Stimulated activated CD8-positive, alpha-beta memory T cell treated with anti-CD3 and anti-CD28 coated beads, Interleukin-2, amount 100 ng/mL, for 1 hour (primary cell): Measurements from ENCODE around the gene RELB.
A peak's percentile ranks its signal among the peaks of the same experiment; 100 is the strongest.
"Not testable (repeated sequence)": the region's sequence is repeated elsewhere in the genome, so short reads cannot be mapped to it uniquely, and the experiment has no call there.

Experiments used
- DNase-seq, 2 donors: peaks; one replicate each; pipeline ENCODE4 v3.0.0-alpha.2; 2020; ENCODE audit warnings: low read depth in 2 of 2

RELB gene

DNA sequence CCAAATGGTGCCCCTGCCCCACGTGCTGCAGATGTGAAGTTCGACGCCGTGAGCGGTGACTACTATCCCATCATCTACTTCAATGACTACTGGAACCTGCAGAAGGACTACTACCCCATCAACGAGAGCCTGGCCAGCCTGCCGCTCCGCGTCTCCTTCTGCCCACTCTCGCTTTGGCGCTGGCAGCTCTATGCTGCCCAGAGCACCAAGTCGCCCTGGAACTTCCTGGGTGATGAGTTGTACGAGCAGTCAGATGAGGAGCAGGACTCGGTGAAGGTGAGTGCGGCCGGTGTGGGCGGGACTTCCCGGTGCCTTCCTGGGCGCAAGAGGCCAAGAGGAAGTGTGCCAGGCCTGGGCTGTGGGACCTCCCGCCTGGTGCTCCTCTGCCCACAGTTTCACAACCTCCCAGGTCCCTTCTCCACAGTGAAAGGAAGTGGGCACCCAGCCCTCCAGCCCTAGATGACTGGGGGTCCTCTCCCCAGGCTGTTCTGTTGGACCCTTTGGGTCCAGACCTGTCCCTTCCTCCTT is 14.1 kb upstream of the RELB start:
- no peak for DNase-seq

DNA sequence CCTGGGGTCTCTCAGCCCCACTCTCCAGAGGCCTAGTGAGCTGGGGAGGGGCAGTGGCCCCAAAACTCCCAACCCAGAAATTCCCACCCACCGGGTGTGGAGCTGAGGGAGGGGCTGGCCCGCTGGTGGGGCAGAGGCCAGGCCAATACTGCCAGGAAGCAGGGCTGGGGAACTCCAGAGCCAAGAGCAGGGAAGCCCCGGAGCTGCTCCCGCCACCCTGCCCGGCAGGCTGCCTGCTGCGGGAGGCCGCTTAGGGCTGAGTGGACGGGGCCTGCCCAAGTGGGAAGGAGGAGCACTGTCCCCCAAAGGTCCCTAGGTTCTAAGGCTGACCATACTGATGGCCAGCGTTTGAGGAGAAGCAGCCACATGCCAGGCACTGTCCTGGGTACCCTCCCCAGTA is 13.0 kb upstream of the RELB start:
- DNase-seq: no peak

DNA sequence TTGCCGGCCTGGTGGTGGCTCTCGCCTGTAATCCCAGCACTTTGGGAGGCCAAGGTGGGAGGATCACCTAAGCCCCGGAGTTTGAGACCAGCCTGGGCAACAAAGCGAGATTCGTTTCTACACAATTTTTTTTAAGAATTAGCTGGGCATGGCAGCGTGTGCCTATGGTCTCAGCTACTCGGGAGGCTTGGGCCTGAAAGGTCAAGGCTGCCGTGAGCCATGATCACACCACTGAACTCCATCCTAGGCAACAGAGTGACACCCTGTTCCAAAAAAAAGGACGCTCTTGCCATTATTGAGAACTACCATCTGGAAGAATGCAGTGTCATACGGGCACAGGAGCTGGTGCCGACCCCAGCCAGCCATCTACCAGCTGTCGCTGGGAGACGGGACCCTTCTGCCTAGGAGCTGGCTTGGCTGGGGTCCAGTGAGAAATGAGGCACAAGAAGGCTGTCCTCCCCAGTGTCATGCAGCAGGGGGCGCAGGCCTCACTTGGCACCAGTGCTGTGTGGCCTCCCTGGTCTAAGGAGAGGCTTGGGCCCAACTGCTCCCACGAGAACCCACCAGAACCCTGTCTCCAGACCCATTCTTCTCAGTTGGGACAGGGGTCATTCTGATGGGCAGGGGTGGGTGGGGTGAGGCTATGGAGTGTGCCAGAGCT is 12.2 kb upstream of the RELB start:
- DNase-seq: peak; percentile 20 to 38

DNA sequence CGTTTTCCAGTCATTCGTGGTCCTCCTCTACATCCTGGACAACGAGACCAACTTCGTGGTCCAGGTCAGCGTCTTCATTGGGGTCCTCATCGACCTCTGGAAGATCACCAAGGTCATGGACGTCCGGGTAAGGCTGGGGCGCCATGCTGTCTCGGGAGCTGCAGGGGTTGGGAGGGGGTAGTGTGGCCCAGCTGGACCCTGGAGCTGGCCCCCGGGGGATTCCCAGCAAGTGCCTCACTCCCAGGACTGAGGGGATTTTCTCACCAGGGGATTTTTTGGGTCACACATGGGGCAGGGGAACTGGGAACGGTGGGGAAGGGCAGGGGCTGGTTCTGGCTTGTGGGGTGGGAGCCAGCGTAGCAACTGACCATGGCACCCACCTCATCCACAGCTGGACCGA is 10.8 kb upstream of the RELB start:
- no peak for DNase-seq

DNA sequence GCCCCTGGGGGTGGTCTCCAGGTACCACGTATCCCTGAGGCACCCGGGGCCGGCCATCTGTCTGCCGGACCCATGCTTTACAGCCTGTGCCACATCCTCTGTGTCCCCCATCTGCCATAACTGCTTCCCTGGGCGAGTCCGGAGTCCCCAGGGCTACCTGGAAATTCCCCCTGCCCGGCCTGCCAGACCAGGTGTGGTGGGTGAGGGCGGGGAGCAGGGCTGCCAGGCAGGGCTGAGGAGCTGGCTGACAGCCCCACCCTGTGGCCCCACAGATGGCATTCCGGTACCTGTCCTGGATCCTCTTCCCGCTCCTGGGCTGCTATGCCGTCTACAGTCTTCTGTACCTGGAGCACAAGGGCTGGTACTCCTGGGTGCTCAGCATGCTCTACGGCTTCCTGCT is 10.3 kb upstream of the RELB start:
- DNase-seq: no peak

DNA sequence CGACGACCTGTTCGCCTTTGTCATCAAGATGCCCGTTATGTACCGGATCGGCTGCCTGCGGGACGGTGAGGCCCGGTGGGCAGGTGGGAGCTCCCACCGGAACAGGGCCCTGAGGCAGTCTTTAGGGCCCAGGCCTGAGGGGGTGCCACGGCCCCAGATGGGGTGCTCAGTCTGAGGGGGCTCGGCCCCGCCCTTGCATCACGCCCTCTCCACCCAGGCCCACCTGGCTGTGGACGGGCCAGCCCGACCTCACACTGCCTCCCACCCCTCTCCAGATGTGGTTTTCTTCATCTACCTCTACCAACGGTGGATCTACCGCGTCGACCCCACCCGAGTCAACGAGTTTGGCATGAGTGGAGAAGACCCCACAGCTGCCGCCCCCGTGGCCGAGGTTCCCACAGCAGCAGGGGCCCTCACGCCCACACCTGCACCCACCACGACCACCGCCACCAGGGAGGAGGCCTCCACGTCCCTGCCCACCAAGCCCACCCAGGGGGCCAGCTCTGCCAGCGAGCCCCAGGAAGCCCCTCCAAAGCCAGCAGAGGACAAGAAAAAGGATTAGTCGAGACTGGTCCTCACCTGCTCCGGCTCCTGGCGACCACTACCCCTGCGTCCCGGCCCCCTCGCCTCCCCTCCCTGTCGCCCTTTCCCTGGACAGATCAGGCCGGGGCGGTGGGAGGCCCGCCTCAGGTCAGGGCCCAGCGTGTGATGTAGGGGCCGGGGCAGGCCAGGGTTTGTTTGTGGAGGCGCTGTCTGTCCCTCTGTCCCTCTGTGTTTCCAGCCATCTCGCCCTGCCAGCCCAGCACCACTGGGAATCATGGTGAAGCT is 8.7 kb upstream of the RELB start:
- no peak for DNase-seq

DNA sequence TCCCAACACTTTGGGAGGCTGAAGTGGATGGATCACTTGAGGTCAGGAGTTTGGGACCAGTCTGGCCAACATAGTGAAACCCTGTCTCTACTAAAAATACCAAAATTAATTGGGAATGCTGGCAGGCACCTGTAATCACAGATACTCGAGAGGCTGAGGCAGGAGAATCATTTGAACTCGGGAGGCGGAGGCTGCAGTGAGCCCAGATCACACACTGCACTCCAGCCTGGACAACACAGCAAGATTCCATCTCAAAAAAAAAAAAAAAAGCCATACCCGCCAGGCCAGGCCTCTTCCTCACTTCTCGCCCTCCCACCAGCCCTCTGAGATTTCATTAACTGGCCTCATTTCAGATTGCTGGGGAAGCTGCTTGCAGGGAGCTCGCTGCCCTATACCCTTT is 7.7 kb upstream of the RELB start:
- DNase-seq: no peak

DNA sequence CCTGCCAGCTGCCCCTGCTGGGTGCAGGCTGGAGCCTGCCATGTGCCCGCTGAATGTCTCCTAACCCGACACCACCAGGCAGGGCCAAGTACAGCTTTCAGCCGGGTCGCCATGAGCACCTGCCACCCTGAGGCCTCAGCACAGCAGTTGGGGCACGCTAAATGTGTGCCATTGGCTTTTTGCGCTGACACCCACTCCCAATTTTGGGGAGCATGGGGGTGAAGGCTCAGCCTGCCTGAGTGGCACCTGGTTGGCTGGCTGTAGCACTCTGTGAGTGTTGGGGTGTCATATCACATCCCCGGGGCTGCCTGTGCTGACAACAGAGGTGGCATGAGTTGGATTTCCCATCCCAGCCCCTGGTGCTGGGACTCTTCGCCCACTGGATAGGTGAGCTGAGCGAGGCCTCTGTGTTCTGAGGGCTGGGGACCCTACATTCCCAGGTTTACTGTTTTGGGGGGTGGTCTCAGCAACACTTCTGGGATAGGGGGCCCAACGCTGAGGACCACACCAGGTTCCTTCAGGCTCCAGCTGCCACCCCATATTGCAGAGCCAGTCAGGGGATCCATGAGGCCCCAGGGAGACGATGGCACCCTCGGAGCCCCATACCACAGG is 7.2 kb upstream of the RELB start:
- DNase-seq: no peak

DNA sequence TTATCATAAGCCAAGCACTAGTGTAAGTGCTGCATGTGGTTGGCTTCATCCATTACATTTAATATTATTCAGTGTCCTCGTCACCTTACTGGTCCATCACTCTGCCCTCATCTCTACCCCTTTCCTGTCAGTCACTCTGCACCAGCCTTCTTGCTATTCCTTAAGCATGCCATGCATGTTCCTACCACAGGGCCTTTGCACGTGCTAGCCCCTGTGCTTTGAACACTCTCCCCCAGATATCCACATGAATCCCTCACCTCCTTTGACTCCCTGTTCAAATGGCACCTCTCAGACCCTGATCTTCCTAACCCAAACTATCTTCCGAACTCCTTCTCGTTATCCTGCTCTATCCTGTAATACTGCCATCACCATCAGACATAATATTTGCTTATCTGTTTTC is 3.2 kb upstream of the RELB start:
- no peak for DNase-seq

DNA sequence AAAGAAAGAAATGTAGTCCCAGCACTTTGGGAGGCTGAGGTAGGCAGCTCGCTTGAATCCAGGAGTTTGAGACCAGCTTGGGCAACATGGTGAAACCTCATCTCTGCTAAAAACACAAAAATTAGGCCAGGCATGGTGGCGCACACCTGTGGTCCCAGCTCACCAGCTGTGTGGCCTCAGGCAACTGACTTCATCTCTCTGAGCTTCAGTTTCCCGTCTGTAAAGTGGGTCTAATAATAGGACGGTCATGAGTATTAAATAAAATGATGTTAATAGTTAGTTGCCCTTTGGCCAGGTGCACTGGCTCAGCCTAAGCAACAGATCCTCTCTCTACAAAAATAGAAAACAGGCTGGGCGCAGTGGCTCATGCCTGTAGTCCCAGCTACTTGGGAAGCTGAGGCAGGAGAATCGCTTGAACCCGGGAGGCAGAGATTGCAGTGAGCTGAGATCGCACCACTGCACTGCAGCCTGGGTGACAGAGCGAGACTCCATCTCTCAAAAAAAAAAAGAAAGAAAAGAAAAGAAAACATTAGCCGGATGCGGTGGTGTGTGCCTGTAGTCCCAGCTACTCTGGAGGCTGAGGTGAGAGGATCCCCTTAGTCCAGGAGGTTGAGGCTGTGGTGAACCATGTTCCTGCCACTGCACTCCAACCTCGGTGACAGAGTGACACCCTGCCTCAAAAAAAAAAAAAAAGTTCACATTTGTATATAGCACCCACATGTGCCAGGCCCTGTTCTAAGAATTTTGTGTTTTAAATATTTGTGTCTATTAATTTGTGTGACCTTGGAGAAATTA is 1.9 kb upstream of the RELB start:
- not testable (repeated sequence) for DNase-seq

DNA sequence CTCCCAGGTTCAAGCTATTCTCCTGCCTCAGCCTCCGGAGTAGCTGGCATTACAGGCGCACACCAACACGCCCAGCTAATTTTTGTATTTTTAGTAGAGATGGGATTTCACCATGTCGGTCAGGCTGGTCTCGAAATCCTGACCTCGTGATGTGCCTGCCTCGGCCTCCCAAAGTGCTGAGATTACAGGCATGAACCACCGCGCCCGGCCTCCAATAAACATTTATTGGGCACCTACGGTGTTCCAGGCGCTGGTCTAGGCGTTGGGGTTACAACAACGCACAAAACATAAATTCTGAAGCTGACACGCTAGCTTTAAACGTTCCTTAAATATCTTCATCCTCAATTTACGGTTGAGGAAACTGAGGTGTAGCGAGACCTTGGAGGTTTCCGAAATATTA is 599 bp upstream of the RELB start:
- DNase-seq: not testable (repeated sequence)

DNA sequence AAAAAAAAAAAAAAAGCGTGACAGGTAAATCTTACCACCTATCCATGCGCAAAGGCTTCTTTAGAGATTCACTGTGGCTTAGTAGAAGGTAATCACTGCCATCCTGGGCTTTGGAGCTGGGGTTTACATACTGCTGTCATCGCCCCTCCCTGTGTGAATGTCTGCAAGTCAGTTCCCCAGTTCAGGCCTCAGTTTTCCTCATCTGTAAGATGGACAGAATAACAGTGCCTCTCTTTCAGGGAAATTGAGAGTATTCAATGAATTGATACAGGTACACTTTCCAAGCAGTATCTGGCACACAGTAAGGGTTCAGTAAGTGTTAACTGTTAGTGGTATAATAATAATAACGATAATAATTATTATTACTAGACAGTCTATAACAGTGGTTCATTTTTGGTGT is 2.2 kb downstream of the RELB start:
- no peak for DNase-seq

DNA sequence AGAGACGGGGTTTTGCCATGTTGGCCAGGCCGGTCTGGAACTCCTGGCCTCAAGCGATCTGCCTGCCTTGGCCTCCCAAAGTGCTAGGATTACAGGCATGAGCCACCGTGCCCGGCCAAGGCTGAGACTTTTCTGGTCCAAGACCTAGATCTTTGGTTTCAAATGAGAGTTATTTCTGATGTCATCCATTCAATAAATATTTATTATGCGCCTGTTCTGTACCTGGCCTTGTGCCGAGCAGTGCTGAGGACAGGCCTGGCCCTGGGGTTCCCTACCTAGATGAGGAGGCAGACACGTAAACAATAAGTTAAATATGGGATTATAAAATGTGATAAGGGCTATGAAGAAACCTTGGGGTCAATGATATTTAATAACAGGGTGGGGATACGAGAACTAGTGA is 4.5 kb downstream of the RELB start:
- DNase-seq: no peak

DNA sequence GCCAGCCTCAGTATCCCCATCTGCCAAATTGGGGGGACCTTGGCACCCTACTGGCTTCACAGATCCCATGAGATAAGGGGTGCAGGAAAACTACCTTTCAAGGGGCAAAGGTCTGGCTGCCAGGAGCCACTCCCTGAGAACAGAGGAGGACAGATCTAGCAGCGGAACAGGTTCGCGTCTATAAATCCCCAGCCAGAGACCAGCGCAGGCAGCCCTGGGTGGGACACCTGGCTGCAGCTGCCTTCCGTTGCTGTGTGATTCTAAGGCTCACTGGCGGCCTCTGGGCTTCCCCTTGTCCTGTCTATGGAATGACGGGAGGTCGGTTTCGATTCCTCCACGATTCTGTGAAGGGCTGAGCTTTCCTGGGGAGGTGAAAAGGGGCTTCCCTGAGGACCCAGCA is 7.3 kb downstream of the RELB start:
- no peak for DNase-seq

DNA sequence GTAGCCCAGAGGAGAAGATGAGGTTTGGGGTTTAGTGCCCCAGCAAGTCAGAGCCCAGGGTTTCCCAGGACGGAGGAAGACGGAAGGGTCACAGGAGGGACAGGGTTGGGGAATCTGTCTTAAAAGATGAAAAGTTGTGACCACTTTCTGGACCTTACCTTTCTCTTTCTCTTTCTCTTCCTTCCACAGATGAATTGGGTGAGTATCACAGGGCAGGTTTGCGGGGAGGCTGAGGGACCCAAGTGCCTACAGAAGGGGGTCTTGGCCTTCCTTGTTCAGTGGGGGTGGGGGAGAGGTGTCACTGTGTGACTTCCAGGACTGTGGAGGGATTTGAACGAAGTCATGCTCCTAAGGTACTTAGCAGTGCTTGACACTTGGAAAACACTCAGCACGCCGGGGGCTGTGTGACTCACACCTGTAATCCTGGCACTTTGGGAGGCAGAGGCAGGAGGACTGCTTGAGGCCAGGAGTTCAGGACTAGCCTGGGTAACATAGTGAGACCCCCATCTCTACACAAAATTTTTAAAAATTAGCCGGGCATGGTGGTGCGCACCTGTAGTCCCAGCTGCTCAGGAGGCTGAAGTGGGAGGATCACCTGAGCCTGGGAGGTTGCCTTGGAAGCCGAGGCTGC is 8.5 kb downstream of the RELB start:
- DNase-seq: no peak

DNA sequence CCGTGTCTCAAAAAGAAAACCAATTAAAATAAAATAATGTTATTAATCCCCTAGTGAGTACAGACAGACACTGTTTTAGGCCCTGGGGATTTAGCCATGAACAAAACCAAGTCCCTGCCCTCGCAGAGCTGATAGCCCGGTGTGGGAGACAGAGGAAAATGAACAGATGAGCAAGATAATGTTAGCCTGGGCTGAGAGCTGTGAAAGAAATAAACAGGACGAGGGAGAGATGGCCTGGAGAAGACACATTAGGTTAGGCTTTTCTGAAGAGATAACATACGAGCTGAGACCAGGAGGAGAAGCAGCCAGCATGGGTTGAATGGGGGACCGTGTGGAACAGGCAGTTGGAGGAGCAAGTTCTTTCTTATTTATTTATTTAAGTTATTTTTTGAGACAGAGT is 9.0 kb downstream of the RELB start:
- no peak for DNase-seq

DNA sequence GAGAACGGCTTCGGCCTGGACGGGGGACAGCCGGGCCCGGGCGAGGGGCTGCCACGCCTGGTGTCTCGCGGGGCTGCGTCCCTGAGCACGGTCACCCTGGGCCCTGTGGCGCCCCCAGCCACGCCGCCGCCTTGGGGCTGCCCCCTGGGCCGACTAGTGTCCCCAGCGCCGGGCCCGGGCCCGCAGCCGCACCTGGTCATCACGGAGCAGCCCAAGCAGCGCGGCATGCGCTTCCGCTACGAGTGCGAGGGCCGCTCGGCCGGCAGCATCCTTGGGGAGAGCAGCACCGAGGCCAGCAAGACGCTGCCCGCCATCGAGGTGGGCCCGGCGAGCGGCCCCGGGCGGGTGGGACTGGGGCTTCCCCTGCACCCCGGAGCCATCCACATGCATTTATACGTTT is 10.7 kb downstream of the RELB start:
- no peak for DNase-seq

DNA sequence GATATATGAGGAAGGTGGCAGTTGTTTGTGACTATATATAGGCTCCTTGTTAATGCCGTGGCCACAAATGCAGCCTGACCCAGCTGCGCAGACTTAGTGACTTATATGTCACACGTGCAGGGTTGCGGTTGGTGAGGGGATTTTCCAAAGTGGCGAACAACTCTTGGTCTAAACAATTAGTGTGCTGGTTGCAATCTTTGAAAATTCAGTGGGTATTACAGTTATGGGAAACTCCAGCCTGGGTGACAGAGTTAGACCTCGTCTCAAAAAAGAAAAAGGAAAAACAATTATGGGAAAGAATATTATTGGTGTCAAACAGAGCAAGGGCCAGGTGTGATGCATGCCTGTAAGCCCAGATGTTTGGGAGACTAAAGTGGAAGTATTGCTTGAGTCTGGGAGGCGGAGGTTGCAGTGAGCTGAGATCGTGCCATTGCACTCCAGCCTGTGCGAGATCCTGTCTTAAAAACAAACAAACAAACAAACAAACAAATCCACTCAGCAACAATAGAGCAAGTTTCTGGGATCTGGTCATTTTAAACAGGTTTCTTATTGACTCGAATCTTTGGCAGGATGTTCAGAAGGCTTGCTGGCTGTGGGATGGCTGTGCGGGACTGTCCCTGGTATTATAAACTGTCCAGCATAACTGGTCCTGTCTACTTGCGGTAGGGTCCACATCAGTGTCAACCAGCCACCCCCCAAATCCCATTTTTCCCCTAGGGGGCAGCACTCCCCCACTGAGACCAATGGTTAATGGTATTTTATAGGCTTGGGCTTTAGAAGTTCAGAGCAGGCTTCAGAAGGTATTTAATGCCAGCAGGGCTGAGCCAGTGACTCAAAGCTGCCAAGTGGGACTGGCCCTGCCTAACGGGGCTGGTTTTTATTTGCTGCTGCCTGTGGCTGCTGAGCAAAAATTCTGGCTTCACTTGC is 15.4 kb downstream of the RELB start:
- DNase-seq: peak; percentile 53 to 57

DNA sequence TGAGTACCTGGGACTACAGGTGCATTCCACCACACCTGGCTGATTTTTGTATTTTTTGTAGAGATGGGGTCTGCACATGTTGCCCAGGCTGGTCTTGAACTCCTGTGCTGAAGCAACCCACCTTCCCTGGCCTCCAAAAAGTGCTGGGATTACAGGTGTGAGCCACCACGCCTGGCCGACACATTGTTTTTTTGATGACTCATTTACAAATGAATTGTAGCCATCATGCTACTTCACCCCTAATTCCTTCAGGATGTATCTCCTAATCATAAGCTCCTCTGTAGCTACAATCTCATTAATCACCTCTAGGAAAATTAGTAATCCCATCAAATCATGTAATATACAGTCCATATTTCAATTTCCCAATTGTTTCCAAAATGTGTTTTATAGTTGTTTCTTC is 17.9 kb downstream of the RELB start:
- no peak for DNase-seq

DNA sequence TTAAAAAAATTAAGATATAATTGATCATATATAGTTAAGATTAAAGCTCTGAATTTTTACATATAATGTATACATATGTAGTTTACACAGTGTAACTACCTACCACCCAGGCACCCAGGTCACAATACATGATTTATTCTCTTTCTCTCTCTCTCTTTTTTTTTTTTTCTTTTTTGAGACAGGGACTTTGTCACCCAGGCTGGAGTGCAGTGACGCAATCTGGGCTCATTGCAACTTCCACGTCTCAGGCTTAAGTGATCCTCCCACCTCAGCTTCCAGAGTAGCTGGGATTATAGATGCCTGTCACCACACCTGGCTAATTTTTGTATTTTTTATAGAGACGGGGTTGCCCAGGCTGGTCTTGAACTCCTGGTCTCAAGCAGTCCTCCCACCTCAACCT is 18.8 kb downstream of the RELB start:
- no peak for DNase-seq

DNA sequence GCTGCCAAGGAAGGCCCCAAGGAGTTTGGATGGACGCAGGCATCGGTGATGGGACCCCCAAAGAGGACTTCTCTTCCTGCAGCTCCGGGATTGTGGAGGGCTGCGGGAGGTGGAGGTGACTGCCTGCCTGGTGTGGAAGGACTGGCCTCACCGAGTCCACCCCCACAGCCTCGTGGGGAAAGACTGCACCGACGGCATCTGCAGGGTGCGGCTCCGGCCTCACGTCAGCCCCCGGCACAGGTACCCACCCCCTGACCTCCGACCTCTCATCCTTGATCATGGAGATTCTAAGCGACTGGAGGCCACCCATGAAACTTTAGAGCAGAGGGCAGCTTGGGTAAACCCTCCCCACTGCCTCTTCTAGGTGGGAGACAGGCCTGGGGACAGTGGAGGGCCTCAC is 20.7 kb downstream of the RELB start:
- DNase-seq: no peak
